Measurements from ENCODE around the gene FAM219A.

GRCh38 chr9:34477541-34477940 is 19.2 kb upstream of the FAM219A start:
- no peak for TF ChIP-seq CTCF (IDR thresholded peaks at IDR 0.05)
- no peak for TF ChIP-seq EP300 (IDR thresholded peaks at IDR 0.05)
- no peak for TF ChIP-seq POLR2A (IDR thresholded peaks at IDR 0.05)
